HG03439 (cell line): ENCODE measurements around the gene AATF.

Experiments used
- ATAC-seq: cut with Tn5 transposase; IDR thresholded peaks from one replicate; pipeline ENCODE4 v1.9.1; 2021; ENCODE audit warnings: mild to moderate bottlenecking, moderate library complexity; ENCODE audit not compliant: unreplicated experiment

Gene AATF

DNA sequence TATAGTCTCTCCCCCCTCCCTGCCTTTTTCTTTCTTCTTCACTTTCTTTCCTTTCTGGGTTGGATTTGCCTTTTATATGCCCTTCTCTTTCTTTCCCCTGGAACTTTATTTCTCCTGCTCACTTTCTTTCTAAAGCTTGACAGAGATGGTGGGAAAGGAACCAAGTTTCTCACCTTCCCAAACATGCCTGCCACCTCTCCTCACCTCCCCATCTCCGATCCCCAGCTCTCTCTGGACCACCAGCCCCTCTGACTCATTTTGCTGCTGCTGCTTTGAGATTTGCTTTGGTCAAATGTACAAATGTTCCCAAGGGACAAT lies 18.2 kb upstream of the AATF start:
- no peak for ATAC-seq

DNA sequence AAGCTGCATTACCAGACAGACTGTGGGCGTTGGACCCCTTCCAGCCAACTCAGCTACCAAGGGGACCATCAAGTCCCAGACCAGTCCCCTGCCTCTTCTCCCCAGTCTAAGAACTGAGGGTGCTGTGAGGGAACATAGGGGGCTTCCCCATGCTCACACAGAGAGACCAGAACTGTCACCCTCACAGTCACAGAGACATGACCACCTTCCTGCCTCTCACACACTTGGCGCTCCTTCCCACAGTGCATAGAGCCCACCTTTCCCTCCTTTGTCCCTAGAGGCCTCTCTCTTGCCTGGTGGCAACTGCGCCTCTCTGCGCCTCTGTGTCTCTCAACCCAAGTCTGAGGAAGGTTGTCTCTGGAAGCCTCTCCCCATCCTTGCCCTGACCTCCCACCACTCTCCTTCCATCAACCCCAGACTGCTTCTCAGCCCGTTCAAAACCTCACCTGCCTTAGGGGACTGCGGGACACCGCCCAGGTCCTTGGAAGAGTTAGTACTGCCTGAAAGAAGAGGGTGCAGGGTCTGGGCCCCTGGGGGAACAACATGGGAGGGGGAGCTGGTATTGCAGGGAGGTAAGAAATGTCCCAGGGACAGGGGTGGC lies 17.6 kb upstream of the AATF start:
- ATAC-seq = no peak

DNA sequence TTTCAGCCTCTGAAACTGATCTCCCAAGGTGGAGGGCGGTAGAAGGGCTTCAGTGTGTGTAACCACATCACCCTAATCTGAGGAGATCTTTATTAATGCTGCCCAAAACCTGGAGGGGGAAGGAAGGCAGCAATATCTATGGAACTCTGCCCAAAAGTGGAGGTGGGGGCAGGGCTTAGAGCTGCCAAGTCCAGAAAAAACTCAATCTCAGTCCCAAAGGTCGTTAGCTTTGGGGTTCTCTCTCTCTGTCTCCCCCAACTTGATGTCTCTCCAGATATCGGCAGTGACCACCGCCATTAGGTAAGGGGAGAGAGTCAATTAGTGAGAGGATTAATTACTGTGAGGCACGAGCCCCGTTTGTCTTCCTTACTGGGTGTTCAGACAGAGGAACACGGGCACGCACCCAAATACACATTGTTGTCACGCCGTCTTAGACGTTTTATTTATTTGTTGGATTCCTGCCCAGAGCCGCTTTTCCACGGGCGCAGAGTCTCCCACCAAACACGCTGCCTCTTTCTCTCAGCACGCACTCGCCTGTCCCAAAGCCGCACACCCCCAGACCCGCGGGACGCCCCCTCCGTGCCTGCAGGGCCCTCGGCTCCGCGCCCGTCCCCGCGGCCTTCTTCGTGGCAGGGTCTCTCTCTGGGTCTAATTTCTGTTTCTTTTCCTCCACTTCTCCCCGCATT lies 16.9 kb upstream of the AATF start:
- ATAC-seq = no peak

DNA sequence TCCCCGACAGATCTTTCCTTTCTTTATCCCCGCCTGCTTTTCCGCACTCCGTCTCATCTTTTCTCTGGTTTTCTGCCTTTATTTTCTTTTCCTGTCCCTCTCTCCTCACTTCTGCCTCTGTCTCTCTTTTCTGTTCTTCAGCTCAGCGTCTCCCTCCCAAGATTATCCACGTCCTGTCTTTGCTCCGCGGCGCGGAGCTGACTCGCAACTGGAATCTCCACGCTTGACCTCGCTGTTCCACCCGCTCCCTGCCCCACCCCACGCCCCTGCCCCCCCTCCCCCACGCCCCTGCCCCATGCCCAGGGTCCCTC lies 16.4 kb upstream of the AATF start:
- ATAC-seq = no peak

DNA sequence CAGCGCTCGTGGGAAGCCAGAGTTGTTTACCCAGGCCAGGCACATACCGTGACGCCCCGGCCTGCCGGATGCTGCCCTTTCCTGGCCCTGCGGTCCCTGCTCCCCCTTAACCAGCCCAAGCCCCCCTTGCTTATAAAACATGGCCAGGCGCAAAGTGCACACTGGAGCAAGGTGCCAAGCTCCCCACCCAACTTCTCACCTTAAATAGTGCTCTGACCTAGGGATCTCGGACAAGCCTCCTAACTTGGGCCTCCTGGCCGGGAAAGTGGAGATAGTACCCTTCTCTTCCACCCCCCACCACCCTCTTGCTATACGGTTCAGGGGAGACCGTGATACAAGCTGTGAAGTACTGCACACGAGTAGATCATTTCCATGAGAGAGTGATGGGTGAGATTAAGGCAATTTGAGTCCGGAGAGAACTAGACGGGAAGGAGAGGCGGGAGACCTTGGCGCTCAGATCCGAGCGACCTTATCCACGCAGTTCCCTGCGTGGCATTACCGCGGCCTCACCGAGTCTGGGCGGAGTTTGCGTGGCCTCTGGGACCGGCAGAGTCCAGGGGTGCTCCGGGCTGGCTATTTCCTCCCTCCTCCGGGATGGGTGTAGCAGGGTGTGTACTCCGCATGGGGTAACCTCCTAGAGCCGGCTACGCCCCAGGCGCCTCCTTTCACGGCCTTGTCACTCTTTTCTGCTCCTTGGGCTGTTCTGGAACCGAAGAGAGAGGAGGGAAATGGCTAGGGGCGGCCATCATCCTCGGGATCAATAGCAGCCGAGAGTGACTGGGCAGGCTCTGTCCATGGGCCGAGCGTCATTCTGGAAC lies 15.9 kb upstream of the AATF start:
- no peak for ATAC-seq

DNA sequence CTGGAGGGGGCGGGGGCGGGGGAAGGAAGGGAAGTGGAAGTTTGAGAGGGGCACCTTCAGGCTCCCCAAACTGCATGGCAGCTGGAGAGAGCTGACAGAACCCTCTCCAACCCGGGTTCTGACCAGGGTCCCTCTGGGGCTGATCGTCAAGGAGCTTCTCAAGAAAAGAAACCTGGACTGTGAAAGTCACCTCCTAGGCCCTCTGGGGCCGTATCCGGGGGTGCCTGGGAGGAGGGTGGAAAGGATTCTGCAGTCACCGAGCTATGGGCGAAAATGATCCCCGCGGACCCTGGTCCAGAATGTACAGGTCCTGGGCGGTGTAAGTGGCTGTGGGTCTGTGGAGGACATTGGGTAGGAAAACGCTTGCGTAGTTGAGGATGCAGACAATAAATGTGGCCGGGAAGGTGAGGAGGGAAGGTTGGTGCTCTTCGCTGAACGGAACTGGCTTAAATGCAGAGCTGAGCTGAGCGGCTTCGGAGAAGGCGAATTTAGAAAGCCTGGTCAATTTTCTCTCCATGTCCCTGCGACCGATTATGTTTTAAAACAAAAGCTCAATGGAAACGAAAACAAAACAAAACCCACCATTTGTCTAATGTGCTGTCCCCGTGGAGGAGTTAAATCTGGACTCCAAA lies 15.1 kb upstream of the AATF start:
- ATAC-seq = no peak

DNA sequence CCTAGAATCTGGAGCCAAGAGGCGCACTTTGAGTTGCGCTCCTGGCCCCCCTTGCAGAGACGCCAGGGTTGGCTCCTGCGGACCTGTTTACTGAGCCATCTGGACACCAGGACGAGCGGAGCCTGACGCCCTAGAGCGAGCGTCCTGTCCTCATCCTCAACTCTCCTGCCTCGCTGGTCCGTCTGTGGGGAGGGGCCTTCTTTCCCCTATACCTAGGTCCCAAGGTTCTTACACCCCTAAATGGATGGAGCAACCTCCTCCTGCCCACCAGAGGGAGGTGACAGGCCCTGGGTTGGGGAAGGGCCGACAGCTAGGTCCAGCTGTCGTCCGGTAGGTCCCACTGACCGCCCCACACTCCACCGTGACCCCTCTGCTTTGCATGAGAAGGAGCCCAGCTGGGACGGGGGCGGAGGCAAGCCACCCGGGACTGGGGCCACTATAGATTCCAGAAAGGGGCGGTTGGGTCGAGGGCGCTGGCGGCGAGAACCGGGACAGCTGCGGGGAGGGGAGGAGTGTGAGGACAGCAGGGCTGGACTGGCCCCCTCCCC lies 14.5 kb upstream of the AATF start:
- ATAC-seq = no peak

DNA sequence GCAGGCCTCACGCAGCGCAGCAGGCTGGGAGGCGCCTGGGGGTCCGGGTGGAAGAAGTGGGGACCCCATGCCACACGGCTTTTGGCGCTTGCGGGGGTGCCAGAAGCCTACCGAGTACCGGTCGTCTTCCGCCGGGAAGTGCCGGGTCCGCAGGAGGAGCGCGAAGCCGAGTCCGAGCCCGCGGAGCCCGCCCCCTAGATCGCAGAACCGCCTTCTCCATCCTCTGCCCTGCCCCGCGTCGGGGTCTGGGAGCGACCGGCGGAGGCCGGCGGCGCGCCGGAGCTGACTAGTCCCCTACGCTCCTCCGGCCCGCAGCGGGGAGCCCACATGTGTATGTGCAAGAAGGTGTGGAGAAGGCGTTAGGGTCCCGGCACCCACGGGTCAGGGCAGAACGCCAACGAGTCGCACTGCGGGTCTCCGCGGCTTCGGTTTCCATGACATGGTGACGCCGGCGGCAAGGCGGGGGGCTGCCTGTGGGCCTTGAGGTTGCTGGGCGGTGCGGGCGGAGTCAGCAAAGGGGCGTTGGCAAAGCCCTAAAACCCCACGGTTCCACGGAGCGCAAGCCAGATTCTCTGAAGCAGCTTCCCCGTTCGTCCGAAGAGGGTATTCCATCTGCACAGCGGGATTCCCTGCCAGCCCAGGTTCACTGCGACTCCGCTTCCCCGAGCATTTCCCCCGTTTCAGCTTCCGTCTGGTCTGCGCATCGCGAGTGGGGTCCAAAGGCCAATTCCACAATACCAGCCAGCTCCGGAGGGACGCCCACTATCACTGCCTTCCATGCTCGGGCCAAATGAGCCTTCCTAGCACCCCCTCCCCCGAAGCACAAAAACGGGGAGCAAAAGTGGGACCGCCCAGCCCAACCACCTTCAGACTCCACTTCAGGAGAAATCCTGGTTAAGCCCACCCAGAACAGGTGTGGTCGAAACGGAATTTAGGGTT lies 13.8 kb upstream of the AATF start:
- ATAC-seq = no peak

DNA sequence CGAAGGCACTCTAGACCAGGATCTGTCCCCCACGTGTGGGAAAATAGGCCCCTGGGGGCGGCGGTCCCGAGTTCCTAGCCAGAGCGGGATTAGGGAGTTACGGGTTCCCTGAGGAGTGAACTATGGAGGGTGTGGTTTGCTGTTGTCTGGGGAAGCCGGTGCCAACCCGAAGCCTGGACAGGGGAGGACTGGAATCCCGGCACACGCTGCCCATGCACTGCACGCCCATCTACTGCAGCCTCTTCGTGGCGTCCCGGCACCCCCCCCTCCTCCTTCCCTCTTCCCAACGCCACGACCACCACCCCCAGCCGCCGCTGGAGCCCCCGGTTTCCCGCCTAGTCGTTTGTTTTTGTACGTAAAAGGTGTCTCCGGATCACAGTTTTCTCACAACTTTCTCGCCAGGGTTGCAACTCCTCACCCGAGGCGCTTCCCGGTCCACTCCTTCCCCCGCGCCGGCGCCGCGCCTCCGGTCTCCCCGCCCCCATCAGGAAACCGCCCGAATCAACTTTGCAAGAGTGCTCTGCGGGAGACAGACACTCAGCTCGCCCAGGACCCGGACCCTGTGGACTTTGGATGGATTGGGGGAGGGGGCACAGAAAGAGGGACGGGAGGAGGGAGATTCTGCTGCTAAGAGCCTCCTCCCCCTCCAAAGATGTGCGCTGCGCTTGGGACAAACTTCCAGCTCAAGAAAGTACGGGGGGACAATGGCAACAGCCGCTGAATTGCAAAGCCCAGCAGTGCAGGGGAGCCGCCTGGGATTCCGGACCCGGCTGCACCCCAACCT lies 12.9 kb upstream of the AATF start:
- no peak for ATAC-seq

DNA sequence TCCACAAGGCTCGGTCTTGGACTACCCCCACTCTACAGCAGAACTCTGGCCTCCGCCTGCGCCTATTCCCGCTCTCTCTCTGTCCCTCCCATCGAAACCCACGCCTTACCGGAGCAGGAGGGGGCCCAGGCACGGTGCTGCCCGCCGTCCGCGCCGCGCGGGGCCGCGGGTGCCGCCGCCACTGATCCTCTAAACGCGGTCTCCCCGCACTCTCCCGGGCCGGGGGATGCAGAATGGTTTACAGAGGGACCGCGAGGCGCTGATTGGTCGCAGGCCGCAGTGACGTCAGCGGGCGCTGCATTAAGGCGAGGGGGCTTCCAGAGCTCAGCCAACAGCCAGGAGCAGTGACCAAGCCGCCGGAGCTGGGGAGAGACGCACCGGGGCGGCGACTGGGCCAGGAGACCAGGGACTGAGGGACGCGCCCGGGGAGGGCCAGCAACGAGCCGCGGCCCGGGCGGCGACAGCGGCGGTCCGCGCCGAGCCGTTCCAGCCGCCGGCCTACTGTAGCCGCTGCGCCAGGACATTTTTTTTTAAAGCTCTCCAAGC lies 12.2 kb upstream of the AATF start:
- ATAC-seq = no peak

DNA sequence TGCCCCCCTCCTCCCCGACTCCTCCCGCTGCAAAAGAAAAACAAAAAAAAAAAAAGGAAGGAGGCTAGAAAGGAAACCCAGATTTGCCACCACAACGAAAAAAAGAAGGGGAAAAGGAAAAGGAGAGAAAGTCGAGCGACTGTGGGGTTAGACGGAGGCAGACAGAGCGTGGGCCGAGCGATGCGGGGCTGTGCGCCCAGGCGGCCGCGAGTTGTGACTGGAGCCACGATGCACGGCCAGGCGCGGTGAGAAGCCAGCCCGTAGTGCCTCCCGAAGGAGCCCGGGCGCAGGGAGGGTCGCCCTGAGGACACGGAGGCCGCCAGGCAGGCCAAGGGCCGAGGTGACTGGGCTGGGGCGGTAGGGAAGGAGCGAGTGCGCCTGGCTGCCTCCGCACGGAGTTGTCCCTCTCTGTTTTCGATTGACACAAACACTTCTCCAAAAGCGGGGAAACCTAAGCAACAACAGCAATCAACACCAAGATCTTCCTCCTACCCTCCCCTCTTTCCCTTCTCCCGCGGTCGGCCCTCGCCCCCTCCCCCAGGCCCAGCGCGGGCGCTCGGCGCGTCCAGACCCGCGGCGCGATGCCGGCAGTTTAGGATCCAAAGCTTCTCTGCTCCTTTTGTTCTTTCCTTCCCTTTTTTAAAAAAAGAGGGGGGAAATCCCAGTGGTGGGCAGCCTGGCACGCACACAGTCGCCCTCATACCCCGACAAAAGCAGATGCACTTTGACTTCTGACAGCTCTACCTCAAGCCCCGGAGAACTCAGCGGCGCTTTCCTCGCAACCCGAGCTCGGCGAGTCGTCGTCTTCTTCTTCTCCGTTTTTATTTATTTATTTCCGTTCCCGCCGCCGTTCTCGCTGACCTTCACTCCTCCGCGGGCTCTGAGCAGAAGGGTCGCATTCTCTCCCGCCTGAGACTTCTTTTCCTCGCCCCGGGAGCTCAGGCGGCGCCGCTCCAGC lies 11.5 kb upstream of the AATF start, which contains the start of gene LHX1:
Gene LHX1 (plus strand): TSS at position 475 of the 958 bp plus-strand sequence. CDS start 723 bp downstream, outside the sequence.
- ATAC-seq = no peak

DNA sequence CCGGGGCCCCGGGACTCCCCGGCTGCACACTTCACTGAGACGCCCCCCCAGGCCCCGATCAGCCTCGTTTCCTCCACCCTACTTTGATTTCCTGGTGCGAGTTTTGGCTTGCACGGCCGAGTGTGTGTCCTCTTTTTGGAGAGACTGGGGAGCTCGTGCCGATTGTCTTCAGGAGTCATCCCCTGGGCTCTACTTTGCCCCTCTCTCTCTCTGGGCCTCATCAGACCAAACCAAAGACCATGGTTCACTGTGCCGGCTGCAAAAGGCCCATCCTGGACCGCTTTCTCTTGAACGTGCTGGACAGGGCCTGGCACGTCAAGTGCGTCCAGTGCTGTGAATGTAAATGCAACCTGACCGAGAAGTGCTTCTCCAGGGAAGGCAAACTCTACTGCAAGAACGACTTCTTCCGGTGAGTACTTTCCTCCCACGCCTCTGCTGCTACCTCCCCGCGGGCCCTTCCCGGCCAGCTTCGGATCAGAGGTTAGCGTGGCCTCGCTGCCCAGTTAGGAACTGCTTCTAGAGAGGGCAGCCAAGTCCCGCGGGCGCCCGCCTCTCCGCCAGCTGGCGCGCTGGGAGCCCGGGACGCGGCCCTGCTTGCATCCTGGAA lies 10.7 kb upstream of the AATF start:
- ATAC-seq = no peak

DNA sequence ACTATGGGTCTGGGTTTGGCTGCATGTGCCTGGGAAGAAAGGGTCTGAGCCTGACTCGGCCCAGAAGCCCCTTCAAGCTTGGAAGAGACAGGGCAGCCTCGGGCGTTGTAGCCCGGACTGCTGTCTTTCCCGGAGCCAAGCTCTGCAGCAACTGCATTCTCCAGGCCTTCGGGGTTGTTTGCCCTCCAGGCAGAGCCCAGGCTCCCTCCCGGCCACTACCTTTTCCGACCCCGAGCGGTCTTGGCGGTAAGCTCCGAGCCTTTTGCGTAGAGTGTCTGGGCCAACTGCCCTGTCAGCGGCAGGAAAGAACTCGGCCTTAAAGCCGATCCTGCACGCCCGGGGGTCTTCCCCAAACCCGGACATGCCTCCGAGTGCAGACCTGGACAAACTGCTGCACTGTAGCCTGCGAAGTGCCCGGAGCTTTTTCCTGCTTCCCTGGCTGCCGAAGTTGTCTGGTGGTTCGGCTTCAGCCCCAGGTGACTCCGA lies 10.1 kb upstream of the AATF start:
- no peak for ATAC-seq

DNA sequence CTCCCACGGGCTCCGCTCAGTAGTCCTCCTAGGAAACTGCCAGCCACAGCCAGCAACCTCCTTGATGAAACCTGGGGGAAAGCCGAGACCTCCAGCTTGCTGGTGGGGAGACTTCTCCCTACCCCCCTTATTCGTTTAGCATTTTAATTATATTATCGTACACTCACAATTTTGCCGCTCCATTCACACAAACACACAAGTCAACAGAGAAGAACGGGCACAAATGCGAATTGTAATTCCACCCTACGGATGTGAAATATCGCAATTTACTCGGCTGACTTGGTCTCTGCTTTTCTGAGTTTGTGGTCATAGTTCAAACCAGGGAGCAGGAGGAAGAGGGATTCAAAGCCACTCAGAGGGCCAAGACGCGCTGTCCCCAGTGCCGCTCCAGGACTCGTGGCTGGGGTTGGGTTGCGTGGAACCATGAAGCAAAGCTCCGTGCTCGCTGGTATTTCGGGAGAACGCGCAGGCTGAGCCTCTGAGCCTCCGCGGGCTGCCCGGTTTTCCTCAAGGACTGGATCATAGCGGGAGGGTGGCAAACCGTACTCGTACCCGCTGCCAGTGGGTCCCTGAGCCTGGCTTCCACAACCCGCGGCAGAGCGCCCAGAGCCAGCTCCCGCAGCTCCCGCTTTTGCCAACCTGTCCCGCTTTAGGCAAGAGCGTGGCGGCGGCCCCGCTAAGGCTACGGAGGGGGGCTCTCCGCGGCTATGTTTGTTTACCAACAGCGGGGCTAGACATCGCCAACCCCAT lies 9.5 kb upstream of the AATF start:
- ATAC-seq = no peak

DNA sequence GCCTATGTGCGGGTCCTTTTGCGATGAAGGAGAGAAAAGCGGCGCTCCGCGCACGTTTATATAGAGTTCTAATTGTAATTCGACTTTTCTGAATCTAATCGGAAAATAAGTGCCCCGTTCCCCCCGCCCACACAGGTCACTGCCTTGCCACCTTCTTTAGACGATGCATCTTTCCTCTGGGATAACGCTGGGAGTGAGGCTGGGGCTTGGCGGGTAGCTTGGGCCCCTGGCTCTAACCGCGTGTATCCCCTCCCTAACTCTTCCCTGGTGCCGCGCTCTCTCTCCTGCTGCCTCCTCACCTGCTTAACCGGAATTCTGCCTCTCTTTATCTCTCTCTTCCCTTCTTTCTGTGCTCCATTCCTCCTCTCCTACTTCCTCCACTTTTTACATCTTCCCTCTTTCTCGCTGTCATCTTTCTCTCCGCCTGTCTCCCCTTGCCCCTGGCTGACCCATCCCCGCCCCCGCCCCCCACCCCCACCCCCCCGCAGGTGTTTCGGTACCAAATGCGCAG lies 8.9 kb upstream of the AATF start:
- ATAC-seq = no peak

DNA sequence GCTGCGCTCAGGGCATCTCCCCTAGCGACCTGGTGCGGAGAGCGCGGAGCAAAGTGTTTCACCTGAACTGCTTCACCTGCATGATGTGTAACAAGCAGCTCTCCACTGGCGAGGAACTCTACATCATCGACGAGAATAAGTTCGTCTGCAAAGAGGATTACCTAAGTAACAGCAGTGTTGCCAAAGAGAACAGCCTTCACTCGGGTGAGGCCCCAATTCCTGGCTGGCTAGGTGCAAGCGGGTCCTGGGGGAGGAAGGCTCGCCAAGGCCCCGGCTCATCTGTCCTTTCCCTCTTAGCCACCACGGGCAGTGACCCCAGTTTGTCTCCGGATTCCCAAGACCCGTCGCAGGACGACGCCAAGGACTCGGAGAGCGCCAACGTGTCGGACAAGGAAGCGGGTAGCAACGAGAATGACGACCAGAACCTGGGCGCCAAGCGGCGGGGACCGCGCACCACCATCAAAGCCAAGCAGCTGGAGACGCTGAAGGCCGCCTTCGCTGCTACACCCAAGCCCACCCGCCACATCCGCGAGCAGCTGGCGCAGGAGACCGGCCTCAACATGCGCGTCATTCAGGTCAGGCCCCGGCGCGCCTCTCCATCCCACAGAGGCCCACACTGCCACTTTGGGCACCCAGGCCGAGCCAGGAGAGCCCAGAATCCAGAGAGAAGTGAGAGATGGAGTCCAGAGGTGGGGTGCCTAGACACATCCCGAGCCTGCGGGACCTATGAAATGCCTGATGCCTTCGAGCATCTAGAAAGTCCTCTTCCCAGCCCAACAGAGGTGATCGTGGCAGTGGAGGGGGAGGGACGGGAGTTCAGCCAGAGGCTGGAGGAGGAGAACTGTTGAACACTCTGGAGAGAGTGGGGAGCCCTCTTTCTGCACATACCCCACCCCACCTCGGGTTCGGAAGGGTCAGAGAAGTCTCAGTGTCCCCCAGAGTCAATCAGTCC lies 8.2 kb upstream of the AATF start:
- ATAC-seq = no peak
